GM19455 (cell line): ENCODE results near the gene AOC2.
"Not testable (repeated sequence)": the region's sequence is repeated elsewhere in the genome, so short reads cannot be mapped to it uniquely, and the experiment has no call there.

ENCODE experiments used
- ATAC-seq: cut with Tn5 transposase; IDR thresholded peaks from one replicate; pipeline ENCODE4 v1.9.1; 2021; ENCODE audit not compliant: unreplicated experiment

Gene AOC2

DNA sequence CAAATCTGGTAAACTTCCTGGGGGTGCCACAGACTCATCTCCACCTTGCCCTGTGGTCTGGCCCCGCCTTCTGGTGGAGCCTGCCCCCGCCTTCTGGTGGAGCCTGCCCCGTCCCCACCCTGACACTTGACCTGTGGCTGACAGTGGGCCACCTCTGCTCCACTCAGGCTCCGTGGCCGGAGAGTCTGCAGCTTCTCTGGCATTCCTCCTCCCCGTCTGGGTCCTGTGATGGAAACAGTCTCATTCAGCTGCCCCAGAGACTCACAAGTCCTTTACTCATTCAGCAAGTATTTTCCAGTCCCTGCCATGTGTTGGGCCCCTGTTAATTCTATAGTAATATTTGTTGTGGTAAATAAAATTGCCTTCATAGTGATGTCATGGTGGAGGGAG, 35.2 kb downstream of the AOC2 start:
- ATAC-seq, result no peak

DNA sequence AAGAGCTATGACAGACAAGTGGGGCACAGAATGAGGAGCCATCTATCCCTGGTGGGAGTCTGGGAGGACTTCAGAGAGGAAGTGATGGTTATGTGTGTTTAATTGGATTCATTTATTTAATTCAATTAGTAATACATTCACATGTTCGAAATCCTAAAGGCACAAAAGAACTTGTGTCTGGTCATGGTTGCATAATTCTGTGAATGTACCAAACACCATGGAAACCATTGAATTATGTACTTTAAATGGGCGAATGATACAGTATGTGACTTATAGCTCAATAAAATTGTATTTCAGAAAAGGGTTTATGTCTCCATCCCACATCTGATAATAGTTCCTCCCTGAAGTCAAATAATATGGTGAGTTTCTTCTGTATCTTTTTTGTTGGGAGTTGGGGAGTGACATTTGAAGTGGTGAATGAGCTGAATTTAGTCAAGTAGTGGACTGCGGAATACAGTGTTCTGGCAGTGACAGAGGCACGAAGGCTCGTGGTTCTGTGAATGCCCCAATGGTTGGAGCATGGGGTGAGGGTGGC, 36.5 kb downstream of the AOC2 start:
- no peak for ATAC-seq

DNA sequence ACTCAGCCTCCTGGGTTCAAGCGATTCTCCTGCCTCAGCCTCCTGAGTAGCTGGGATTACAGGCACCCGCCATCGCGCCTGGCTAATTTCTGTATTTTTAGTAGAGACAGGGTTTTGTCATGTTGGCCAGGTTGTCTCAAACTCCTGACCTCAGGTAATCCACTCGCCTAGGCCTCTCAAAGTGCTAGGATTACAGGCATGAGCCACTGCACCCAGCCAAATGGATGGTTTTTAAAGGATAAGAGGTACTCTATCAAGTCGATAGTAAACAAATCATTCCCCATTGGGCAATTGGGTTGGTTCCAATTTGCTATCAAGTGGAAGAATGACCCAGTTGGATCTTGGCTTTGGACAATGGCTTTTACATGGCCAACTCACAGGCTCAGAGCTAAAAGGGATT, 37.3 kb downstream of the AOC2 start:
- ATAC-seq, result not testable (repeated sequence)

DNA sequence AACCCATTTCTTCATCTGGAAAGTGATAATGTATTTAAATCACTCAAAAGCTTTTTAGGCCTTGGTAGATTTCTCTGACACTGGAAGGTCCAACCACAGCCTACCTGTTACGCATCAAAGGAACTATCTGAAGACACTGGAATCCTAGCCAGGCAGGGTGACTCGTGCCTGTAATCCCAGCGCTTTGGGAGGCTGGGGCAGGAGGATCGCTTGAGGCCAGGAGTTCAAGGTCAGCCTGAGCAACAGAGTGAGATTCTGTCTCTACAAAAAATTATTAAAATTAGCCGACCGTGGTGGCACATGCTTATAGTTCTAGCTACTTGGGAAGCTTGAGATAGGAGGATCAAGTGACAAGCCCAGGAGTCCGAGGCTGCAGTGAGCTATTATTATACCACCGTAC, 37.8 kb downstream of the AOC2 start:
- no peak for ATAC-seq

DNA sequence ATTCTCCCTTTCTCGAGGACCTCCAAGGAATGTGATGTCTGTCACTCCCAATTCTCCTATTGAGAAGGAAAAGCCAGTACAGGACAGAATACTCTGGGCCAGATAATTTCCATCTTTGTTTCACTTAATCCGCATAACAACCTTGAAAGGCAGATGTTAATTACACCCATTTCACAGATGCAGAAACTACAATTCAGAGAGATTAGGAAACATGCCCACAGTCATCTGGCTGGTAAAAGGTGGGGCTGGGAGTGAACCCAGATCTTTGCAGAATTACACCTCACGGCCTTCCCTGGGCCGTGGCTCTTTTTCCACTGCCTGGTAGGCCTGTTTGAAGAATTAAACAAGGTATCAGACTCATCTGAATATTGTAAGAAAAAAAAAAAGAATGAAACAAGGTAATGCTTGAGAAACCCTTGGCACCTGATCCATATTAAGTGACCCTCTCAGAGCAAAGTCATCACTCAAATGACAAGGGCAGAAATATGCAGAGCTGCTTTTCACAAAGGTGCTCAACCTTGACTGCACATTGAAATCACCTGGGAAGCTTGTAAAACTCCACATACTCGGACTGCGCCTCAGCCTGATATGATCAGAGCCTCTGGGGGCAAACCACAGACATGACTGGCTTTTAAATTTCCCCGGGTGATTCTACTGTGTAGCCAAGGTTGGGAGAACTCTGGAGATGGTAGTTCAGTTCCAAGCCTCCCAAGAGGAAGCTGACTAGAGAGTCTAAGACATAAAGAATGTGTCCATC, 39.6 kb downstream of the AOC2 start:
- no peak for ATAC-seq

DNA sequence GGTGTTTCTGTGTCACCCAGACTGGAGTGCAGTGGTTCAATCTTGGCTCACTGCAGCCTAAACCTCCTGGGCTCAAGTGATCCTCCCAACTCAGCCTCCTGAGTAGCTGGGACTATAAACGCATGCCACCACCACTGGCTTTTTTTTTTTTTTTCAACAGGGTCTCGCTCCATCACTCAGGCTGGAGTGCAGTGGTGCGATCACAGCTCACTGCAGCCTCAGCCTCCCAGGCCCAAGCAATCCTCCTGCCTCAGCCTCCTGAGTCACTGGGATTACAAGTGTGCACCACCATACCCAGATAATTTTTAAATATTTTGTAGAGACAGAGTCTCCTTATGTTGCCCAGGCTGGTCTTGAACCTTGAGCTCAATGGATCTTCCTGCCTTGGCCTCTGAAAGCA, 41.4 kb downstream of the AOC2 start:
- ATAC-seq, result not testable (repeated sequence)

DNA sequence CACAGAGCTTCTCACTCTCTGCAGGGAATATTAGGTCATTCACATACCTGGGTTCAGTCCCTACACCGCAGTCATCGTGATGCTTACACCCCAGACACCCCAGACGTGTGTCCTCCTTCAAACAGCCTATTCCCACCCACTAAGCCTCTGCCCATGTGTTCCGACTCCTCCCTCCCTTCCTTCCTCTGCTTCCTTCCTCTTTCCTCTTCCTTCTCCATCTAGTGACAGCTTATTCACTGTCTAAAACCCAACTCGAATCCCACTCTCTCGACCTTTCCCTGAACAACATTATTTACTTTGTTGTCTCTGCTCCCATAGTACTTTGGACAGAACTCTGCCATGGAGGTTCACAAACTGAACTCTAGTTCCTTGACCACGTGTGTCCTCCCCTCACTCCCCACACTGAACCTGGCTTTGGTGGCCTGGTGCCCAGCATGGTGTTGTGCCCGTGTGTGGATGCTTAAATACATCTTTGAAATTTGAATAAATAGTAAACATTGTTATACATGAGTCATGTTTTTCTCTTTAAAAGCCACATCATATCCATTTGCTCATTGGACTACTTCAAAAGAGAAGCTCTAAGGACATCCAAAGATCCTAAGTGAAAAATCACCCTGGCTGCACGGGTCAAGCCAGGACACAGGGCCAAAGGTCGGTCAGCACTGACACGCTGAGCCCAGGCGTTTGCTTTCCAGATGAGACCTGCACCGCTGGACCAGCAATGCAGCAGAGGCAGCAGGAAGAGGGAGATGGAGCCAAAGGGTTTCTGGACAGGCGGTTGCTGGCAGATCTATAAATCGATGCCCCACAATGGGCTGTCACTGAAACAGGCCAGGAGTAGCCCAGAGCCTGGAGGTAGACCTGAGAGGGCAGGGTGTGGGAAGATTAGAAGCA, 42.1 kb downstream of the AOC2 start:
- no peak for ATAC-seq

DNA sequence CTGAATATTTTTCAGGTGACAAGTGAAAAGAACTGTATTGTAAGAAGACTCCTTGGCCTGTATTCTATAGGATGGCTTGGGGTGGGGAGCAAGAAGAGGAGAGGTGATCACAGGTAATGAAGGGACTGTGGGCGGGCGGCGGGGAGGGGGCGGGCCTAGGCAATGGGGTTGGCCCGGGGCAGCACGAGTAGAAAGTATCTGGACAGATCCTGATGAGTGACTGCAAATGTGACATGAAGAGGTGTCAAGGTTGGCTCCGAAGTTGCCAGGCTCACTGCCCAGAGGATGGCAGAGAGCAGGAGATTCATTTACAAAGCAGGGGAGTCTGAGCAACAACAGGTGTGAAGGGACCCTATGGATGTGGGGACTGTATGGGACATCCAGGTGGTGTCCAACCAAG, 45.4 kb downstream of the AOC2 start:
- ATAC-seq, result no peak

DNA sequence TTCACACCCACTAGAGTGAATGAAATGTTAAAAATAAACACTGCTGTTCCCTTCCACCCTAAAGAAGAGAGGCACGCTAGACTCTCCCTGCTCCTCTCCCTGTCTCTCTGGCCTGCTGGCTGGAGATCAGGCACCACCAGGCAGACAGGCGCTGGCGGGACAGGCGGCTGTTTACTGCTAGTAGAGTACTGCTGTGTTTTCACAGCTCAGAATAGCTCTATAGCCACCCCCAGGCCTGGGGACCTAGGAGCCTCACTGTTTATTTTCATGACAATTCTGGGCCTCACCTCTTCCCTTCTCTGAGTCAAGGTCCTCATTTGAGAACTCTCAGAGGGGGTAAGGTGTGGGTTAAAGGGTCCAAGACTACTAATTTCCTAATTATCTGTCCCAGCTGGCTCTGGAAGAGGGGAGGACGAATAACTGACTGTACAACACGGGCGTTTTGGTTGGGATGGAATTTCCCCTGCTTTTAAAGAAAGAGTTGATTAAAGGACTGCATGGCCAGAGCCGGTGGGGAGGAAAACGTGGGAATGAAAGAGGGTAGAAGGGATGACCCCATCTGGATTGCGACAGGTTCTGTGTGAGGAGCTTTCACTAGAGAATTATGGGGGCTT, 47.3 kb downstream of the AOC2 start:
- ATAC-seq, result no peak

DNA sequence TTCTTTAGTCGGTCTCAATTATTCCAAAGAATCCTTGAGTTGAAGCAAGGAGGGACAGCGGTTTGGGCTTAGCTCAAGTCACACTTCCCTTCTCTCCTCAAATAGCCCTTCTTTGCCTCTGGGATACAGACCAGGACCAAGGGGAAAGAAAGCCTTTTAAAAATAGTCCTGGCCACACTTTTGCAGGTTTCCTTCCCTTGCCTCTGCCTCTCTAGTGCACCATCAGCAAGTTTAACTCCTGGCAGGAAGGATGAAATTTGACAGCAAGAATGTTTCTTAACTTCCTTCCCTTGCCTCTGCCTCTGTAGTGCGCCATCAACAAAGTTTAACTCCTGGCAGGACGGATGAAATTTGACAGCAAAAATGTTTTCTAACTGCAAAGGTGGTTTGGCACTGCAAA, 49.0 kb downstream of the AOC2 start:
- no peak for ATAC-seq

DNA sequence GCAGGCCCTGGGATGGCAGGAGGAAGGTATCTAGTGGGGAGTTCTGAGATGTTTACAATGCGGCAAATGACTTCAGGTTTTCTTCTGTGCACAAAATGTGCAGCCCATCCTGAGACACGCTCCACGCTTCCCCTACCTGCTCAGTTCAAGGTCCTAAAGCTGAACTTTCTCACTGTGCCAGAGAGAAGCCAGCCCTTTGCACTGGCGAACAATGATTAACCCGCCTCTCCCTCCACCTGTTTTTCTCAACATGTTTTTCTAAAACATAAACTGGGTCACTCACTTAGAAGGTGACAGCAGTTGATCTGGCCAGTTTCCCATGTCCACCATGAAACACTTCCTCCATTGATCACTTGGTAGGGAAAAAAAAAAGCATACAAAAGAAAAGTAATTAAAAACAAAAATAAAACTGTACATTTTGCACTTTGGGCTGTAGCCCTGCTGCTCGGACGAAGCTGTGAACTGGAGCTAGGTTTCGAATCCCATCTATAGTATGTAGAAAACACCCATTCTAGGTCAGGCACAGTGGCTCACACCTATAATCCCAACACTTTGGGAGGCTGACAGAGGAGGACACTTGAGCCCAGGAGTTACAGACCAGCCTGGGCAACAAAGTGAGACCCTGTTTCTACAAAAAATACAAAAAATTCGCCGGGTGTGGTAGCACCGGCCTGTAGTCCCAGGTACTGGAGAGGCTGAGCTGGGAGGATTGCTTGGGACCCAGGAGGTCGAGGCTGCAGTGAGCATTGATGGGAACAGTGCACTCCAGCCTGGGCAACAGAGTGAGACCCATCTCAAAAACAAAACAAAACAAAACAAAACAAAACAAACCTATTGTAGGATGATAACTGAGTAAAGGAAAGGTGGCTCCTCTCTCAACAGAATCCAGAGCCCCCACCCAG, 50.2 kb downstream of the AOC2 start:
- ATAC-seq, result no peak

DNA sequence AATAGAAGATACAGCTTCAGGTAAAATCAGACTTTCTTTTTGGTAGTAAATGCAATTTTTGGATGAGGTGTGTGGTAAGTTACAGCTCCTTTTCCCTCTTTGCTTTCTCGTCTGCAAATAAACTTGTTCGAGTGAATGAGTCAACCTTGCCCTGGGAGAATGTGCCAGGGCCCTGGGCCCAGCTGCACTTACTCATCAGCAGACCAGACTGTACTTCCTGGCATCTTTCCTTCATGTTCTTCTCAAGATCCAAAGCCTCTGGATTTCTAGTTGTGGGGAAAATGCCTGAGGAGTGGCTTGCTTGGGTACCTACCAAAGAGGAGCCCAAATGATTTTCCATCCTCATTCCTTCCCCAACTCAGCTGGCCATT, 50.8 kb downstream of the AOC2 start:
- no peak for ATAC-seq

DNA sequence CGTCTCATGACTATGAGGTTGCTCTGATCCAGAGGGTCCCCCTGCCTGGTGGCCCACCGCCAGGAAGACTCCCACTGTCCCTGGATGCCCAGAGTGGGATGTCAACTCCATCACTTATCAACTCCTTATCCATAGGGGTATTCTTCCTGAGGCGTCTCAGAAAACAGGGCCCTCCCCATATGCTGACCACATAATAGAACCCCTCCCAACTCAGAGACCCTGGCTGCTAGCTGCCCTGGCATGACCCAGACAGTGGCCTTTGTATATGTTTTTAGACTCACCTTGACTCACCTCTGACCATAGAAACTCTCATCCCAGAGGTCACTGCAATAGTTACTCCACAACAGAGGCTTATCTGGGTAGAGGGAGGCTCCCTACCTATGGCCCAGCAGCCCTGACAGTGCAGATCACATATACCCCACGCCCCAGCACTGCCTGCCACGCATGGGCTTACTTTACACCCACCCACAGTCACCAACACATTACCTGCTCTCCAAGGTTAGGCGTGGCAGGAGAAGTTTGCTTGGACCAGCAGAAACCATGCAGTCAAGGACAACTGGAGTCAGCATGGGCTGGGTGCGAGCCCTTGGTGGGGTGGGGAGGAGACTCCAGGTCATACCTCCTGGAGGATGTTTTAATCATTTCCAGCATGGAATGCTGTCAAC, 53.9 kb downstream of the AOC2 start:
- ATAC-seq, result no peak

DNA sequence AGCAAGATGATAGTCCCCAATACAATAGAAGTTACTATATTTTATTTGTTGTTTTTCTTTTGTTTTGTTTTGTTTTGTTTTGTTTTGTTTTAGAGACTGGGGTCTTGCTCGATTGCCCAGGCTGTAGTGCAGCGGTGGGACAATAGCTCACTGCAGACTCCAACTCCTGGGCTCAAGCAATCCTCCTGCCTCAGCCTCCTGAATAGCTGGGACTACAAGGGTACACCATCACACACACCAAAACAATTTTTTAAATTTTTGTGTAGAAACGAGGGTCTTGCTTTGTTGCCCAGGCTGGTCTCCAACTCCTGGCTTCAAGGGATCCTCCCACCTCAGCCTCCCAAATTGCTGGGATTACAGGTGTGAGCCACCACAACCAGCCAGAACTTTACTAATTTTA, 55.6 kb downstream of the AOC2 start:
- not testable (repeated sequence) for ATAC-seq
